ENCODE data around the gene IRS2. TPM values are rescaled to one million over a fixed set of nuclear protein-coding genes. Genes with fewer than 3 reads are reported as not detected.

IRS2 gene
- total RNA-seq, 1 donor from 2014 or later = 11.8 TPM

DNA sequence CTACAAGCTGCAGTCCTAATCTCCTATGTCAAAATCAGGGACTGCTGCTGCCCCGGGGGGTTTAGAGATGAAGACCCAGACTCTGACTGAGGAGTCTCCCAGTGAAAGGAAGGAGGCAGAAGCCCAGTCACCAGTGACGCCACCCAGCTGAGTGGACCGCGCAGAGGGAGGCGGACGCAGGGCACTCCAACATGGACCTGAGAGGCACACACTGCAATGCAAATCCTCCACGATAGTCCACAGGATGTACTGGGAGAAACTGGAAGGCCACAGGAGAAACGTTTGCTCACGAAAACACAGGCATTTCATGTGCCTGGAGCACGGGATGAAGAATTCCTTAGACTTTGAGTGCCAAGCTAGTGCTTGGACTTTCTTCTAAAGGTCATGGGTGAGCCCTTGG is 58.3 kb downstream of the IRS2 start:
- Mint-ChIP-seq H3K4me3 (no peak overlapping the region), H3K9me3 (no peaks in the 10 kb centered on the region), H3K36me3 (no peaks in the 10 kb centered on the region), H3K27me3 (ENCODE audit: low read depth) (no peaks in the 10 kb centered on the region), H3K27ac (no peak overlapping the region), H3K4me1 (peaks cover 11% of the 10 kb centered on the region)
- TF ChIP-seq, protein P1, sequence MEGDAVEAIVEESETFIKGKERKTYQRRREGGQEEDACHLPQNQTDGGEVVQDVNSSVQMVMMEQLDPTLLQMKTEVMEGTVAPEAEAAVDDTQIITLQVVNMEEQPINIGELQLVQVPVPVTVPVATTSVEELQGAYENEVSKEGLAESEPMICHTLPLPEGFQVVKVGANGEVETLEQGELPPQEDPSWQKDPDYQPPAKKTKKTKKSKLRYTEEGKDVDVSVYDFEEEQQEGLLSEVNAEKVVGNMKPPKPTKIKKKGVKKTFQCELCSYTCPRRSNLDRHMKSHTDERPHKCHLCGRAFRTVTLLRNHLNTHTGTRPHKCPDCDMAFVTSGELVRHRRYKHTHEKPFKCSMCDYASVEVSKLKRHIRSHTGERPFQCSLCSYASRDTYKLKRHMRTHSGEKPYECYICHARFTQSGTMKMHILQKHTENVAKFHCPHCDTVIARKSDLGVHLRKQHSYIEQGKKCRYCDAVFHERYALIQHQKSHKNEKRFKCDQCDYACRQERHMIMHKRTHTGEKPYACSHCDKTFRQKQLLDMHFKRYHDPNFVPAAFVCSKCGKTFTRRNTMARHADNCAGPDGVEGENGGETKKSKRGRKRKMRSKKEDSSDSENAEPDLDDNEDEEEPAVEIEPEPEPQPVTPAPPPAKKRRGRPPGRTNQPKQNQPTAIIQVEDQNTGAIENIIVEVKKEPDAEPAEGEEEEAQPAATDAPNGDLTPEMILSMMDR (IDR thresholded peaks at IDR 0.05; ENCODE audit: unreplicated experiment) = no peak
- DNase-seq (ENCODE audit: low spot score in 2 of 2, unreplicated experiment in 2 of 2) = no peak

GRCh38 chr13:109727251-109727650 is 59.1 kb downstream of the IRS2 start:
- H3K9me3 Mint-ChIP-seq = no peaks in the 10 kb centered on the region
- H3K27ac Mint-ChIP-seq = no peak overlapping the region
- no peak overlapping the region for H3K4me3 Mint-ChIP-seq
- DNase-seq (ENCODE audit: low spot score in 2 of 2, unreplicated experiment in 2 of 2) = no peak
- H3K4me1 Mint-ChIP-seq = peaks cover 11% of the 10 kb centered on the region
- TF ChIP-seq, protein P1 (IDR thresholded peaks at IDR 0.05; ENCODE audit: unreplicated experiment) = no peak
- no peaks in the 10 kb centered on the region for H3K27me3 Mint-ChIP-seq (ENCODE audit: low read depth)
- H3K36me3 Mint-ChIP-seq = no peaks in the 10 kb centered on the region

GRCh38 chr13:109725995-109726637 is 60.3 kb downstream of the IRS2 start:
- peaks cover 11% of the 10 kb centered on the region for H3K4me1 Mint-ChIP-seq
- TF ChIP-seq, protein P1 (IDR thresholded peaks at IDR 0.05; ENCODE audit: unreplicated experiment) = no peak
- H3K27me3 Mint-ChIP-seq (ENCODE audit: low read depth) = no peaks in the 10 kb centered on the region
- H3K9me3 Mint-ChIP-seq = no peaks in the 10 kb centered on the region
- H3K4me3 Mint-ChIP-seq = no peak overlapping the region
- no peak overlapping the region for H3K27ac Mint-ChIP-seq
- no peaks in the 10 kb centered on the region for H3K36me3 Mint-ChIP-seq
- no peak for DNase-seq (ENCODE audit: low spot score in 2 of 2, unreplicated experiment in 2 of 2)

DNA sequence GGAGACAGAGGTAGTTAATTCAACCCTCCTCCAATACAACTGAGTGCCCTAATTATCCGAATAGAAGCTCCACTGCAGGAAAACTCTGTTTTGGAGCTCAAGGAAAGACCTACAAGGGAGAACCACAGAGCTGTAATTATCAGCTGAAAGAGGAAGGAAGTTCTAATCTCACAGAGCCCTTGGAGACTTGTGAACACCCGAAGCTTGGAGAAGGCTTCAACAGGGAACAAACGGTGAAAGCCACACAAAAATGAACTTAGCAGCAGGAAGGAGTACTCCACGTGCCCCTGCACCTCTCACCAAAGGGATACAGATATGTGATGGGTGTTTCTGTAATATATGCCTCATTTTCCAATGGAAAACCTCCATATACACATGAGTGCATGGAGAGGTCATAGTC is 61.1 kb downstream of the IRS2 start:
- Mint-ChIP-seq H3K27me3 (ENCODE audit: low read depth) (no peaks in the 10 kb centered on the region), H3K4me3 (no peak overlapping the region), H3K4me1 (peaks cover 11% of the 10 kb centered on the region), H3K9me3 (no peaks in the 10 kb centered on the region), H3K36me3 (no peaks in the 10 kb centered on the region), H3K27ac (no peak overlapping the region)
- no peak for DNase-seq (ENCODE audit: low spot score in 2 of 2, unreplicated experiment in 2 of 2)
- TF ChIP-seq, protein P1 (IDR thresholded peaks at IDR 0.05; ENCODE audit: unreplicated experiment) = no peak

- no peak overlapping the region for H3K27ac Mint-ChIP-seq
- DNase-seq (ENCODE audit: low spot score in 2 of 2, unreplicated experiment in 2 of 2) = no peak
- no peaks in the 10 kb centered on the region for H3K9me3 Mint-ChIP-seq
- no peaks in the 10 kb centered on the region for H3K36me3 Mint-ChIP-seq
- H3K4me3 Mint-ChIP-seq = no peak overlapping the region
- no peaks in the 10 kb centered on the region for H3K27me3 Mint-ChIP-seq (ENCODE audit: low read depth)
- TF ChIP-seq, protein P1 (IDR thresholded peaks at IDR 0.05; ENCODE audit: unreplicated experiment) = no peak
- H3K4me1 Mint-ChIP-seq = peaks cover 8% of the 10 kb centered on the region
These were observed 61.8 kb downstream of the IRS2 start for GRCh38 chr13:109724603-109725002.

GRCh38 chr13:109723046-109723445 is 63.3 kb downstream of the IRS2 start:
- H3K27ac Mint-ChIP-seq = no peak overlapping the region
- H3K36me3 Mint-ChIP-seq = no peaks in the 10 kb centered on the region
- H3K4me3 Mint-ChIP-seq = no peak overlapping the region

More at GRCh38 chr13:109723046-109723445, 63.3 kb downstream of the IRS2 start:
- no peaks in the 10 kb centered on the region for H3K4me1 Mint-ChIP-seq
- TF ChIP-seq, protein P1 (IDR thresholded peaks at IDR 0.05; ENCODE audit: unreplicated experiment) = no peak
- no peaks in the 10 kb centered on the region for H3K9me3 Mint-ChIP-seq
- no peaks in the 10 kb centered on the region for H3K27me3 Mint-ChIP-seq (ENCODE audit: low read depth)
- no peak for DNase-seq (ENCODE audit: low spot score in 2 of 2, unreplicated experiment in 2 of 2)
